Activated effector memory CD4-positive, alpha-beta T cell treated with Interleukin-2 at 50 U/mL for 16 hours (primary cell): Measurements from ENCODE around the gene GPR137B.
"Not testable (repeated sequence)": the region's sequence is repeated elsewhere in the genome, so short reads cannot be mapped to it uniquely, and the experiment has no call there.

ENCODE experiments used
- DNase-seq: peaks from one replicate; pipeline ENCODE4 v3.0.0-alpha.2; 2020

The GPR137B gene

GRCh38 chr1:236163463-236164153 is 21.3 kb downstream of the GPR137B start:
- DNase-seq, result no peak

GRCh38 chr1:236164273-236164672 is 21.9 kb downstream of the GPR137B start:
- DNase-seq, result no peak

- no peak for DNase-seq
Measured at GRCh38 chr1:236165238-236165981, 23.1 kb downstream of the GPR137B start.

- no peak for DNase-seq
Measured at GRCh38 chr1:236166041-236166440, 23.7 kb downstream of the GPR137B start.

- DNase-seq, result no peak
Measured at GRCh38 chr1:236167154-236167553, 24.8 kb downstream of the GPR137B start.

- no peak for DNase-seq
Measured at GRCh38 chr1:236167578-236167977, 25.2 kb downstream of the GPR137B start.

- no peak for DNase-seq
Measured at GRCh38 chr1:236168716-236169429, 26.5 kb downstream of the GPR137B start.

- DNase-seq, result no peak
Measured at GRCh38 chr1:236172041-236172579, 29.8 kb downstream of the GPR137B start.

- DNase-seq, result no peak
Measured at GRCh38 chr1:236173174-236173767, 30.9 kb downstream of the GPR137B start.

GRCh38 chr1:236175642-236176336 is 33.5 kb downstream of the GPR137B start:
- DNase-seq, result no peak

GRCh38 chr1:236176337-236177336 is 34.3 kb downstream of the GPR137B start:
- DNase-seq, result no peak

- DNase-seq, result no peak
Measured at GRCh38 chr1:236179634-236180033, 37.3 kb downstream of the GPR137B start.

GRCh38 chr1:236181059-236181458 is 38.7 kb downstream of the GPR137B start:
- no peak for DNase-seq

GRCh38 chr1:236185687-236186086 is 43.3 kb downstream of the GPR137B start:
- DNase-seq, result no peak

- not testable (repeated sequence) for DNase-seq
Measured at GRCh38 chr1:236186471-236186870, 44.1 kb downstream of the GPR137B start.

GRCh38 chr1:236188084-236188483 is 45.7 kb downstream of the GPR137B start:
- DNase-seq, result not testable (repeated sequence)

GRCh38 chr1:236193184-236193583 is 50.8 kb downstream of the GPR137B start:
- no peak for DNase-seq

GRCh38 chr1:236200925-236201324 is 58.6 kb downstream of the GPR137B start:
- no peak for DNase-seq

GRCh38 chr1:236201786-236202185 is 59.4 kb downstream of the GPR137B start:
- DNase-seq, result no peak

GRCh38 chr1:236204039-236204438 is 61.7 kb downstream of the GPR137B start:
- DNase-seq, result no peak

- DNase-seq, result no peak
Measured at GRCh38 chr1:236204656-236205055, 62.3 kb downstream of the GPR137B start.
